ENCODE data around the gene DPEP3.

Gene DPEP3

DNA sequence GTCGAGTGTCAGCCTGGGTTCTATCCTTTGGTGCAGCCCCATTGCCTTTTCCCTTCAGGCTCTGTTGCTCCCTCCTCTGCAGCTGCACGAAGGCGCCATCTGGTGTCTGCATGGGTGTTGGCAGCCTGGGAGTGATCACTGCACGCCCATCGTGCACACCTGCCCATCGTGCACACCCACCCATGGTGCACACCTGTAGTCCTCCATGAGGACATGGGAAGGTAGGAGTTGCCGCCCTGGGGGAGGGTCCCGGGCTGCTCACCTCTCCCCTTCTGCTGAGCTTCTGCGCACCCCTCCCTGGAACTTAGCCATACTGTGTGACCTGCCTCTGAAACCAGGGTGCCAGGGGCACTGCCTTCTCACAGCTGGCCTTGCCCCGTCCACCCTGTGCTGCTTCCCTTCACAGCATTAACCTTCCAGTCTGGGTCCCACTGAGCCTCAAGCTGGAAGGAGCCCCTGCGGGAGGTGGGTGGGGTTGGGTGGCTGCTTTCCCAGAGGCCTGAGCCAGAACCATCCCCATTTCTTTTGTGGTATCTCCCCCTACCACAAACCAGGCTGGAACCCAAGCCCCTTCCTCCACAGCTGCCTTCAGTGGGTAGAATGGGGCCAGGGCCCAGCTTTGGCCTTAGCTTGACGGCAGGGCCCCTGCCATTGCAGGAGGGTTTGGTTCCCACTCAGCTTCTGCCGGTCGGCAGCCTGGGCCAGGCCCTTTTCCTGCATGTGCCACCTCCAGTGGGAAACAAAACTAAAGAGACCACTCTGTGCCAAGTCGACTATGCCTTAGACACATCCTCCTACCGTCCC, 51.5 kb downstream of the DPEP3 start:
- DNase-seq = peak; percentile 48 to 56

DNA sequence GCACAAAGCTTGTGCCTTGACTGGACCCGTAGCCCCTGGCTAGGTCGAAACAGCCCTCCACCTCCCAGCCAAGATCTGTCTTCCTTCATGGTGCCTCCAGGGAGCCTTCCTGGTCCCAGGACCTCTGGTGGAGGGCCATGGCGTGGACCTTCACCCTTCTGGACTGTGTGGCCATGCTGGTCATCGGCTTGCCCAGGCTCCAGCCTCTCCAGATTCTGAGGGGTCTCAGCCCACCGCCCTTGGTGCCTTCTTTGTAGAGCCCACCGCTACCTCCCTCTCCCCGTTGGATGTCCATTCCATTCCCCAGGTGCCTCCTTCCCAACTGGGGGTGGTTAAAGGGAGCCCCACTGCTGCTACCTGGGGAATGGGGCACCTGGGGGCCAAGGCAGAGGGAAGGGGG, 52.2 kb downstream of the DPEP3 start:
- no peak for DNase-seq

DNA sequence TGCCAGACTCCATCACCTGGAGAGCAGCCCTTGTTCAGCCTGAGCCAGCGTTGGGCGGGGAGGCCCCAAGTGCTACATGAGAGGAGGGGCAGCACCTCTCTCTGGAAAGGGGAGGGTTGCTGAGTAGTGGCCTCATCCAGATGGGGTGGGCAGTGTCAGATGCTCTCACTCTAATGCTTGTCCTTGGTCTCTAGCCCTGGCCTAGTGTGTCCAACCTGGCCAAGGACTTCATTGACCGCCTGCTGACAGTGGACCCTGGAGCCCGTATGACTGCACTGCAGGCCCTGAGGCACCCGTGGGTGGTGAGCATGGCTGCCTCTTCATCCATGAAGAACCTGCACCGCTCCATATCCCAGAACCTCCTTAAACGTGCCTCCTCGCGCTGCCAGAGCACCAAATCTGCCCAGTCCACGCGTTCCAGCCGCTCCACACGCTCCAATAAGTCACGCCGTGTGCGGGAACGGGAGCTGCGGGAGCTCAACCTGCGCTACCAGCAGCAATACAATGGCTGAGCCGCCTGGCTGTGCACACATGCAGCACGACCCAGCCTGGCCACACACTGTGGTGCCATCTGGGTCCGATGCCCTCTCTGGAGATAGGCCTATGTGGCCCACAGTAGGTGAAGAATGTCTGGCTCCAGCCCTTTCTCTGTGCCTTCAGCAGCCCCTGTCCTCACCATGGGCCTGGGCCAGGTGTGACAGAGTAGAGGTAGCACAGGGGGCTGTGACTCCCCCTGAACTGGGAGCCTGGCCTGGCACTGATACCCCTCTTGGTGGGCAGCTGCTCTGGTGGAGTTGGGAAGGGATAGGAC, 53.0 kb downstream of the DPEP3 start:
- DNase-seq = no peak

DNA sequence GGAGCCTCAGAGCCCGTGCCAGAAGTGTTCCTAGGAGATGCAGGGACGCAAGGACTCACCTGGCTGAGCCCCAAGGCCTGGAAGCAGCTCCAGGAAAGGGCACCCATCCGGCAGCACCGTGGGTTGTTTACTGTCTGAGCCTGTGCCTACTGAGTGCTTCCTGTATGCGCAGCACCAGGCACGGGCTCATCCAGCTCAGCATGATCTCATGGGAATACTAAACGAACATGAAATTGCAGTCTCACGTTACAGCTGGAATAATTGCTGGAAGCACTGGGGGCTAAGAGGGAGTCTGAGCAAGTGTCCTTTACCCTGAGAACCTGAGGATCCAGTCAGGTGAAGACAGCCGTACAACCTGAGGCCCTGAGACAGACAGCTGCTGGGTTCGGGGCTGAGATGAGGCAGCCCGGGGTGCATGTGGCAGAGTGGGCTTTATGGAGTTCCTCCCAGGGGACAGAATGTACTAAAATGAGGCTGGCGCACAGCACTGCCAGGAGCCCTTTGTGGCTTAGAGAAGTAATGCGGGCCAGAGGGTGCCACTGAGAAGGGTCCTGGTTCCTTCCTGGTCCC, 54.0 kb downstream of the DPEP3 start:
- no peak for DNase-seq
